H9 (cell line): ENCODE results near the gene DUSP1. TPM values are rescaled to one million over a fixed set of nuclear protein-coding genes. Genes with fewer than 3 reads are reported as not detected.

Source experiments
- DNase-seq: peaks from one replicate; pipeline ENCODE4 v3.0.0-alpha.2; 2017
- H2AFZ ChIP-seq: one replicate; pipeline ENCODE4 v1.6.1; 2013; ENCODE audit warnings: mild to moderate bottlenecking, low read length, control low read depth, moderate library complexity
- H2AK5ac ChIP-seq: 2 replicates; pipeline ENCODE4 v1.6.1; 2013; ENCODE audit warnings: low read length, control low read depth, mixed read lengths; ENCODE audit not compliant: insufficient read length
- H2BK120ac ChIP-seq: one replicate; pipeline ENCODE4 v1.6.1; 2013; ENCODE audit warnings: low read depth, mild to moderate bottlenecking, low read length, control low read depth, inconsistent platforms; ENCODE audit not compliant: poor library complexity, severe bottlenecking
- H2BK12ac ChIP-seq: 2 replicates; pipeline ENCODE4 v1.6.1; 2013; ENCODE audit warnings: low read length, control low read depth, mixed read lengths, low read depth; ENCODE audit not compliant: insufficient read length
- H2BK15ac ChIP-seq: 2 replicates; pipeline ENCODE4 v1.6.1; 2013; ENCODE audit warnings: low read depth, low read length, control low read depth
- H2BK20ac ChIP-seq: one replicate; pipeline ENCODE4 v1.6.1; 2013; ENCODE audit warnings: low read depth, mild to moderate bottlenecking, low read length, control low read depth, inconsistent platforms; ENCODE audit not compliant: poor library complexity, severe bottlenecking
- H2BK5ac ChIP-seq: 2 replicates; pipeline ENCODE4 v1.6.1; 2013; ENCODE audit warnings: low read length, control low read depth, mixed read lengths; ENCODE audit not compliant: insufficient read length
- H3K14ac ChIP-seq: 2 replicates; pipeline ENCODE4 v1.6.1; 2013; ENCODE audit warnings: low read length, control low read depth; ENCODE audit not compliant: insufficient read depth
- H3K18ac ChIP-seq: 2 replicates; pipeline ENCODE4 v1.6.1; 2013; ENCODE audit warnings: low read depth, mild to moderate bottlenecking, mixed read lengths, low read length, control low read depth; ENCODE audit not compliant: insufficient read length
- H3K23ac ChIP-seq: 2 replicates; pipeline ENCODE4 v1.6.1; 2013; ENCODE audit warnings: low read length, control low read depth, mixed read lengths, low read depth; ENCODE audit not compliant: insufficient read length
- H3K23me2 ChIP-seq: 2 replicates; pipeline ENCODE4 v1.6.1; 2013; ENCODE audit warnings: low read depth, mild to moderate bottlenecking, mixed read lengths, low read length, control low read depth; ENCODE audit not compliant: insufficient read length, poor library complexity, severe bottlenecking
- H3K27ac ChIP-seq: 2 replicates; pipeline ENCODE4 v1.5.1; 2013; ENCODE audit warnings: low read length, control low read depth, mixed read lengths, low read depth; ENCODE audit not compliant: insufficient read length
- H3K27me3 ChIP-seq: 2 replicates; pipeline ENCODE4 v1.6.1; 2013; ENCODE audit warnings: low read length, control low read depth, inconsistent platforms; ENCODE audit not compliant: insufficient read depth
- H3K4ac ChIP-seq: 2 replicates; pipeline ENCODE4 v1.6.1; 2013; ENCODE audit warnings: low read depth, mild to moderate bottlenecking, control low read depth, inconsistent platforms, low read length, moderate library complexity
- H3K4me1 ChIP-seq: 2 replicates; pipeline ENCODE4 v1.6.1; 2013; ENCODE audit warnings: low read length, control low read depth, inconsistent platforms; ENCODE audit not compliant: insufficient read depth
- H3K4me2 ChIP-seq: 2 replicates; pipeline ENCODE4 v1.6.1; 2013; ENCODE audit warnings: low read length, control low read depth, mixed read lengths; ENCODE audit not compliant: insufficient read length, insufficient read depth
- H3K56ac ChIP-seq: 2 replicates; pipeline ENCODE4 v1.6.1; 2013; ENCODE audit warnings: low read depth, mild to moderate bottlenecking, mixed read lengths, low read length, control low read depth; ENCODE audit not compliant: insufficient read length
- H3K79me1 ChIP-seq: 2 replicates; pipeline ENCODE4 v1.6.1; 2013; ENCODE audit warnings: low read depth, mild to moderate bottlenecking, moderate library complexity, low read length, control low read depth, inconsistent platforms; ENCODE audit not compliant: insufficient read depth, poor library complexity, severe bottlenecking
- H3K79me2 ChIP-seq: 2 replicates; pipeline ENCODE4 v1.6.1; 2013; ENCODE audit warnings: low read length, control low read depth, inconsistent platforms; ENCODE audit not compliant: insufficient read depth
- H3K9ac ChIP-seq: 2 replicates; pipeline ENCODE4 v1.6.1; 2013; ENCODE audit warnings: low read length, control low read depth, mixed read lengths; ENCODE audit not compliant: insufficient read length; ENCODE audit errors: extremely low read depth
- H3K9me3 ChIP-seq: one replicate; pipeline ENCODE4 v1.6.1; 2013; ENCODE audit warnings: low read depth, low read length, inconsistent platforms; ENCODE audit not compliant: control insufficient read depth
- H3T11ph ChIP-seq: one replicate; pipeline ENCODE4 v1.6.1; 2013; ENCODE audit warnings: mild to moderate bottlenecking, low read length, control low read depth, inconsistent platforms
- H4K20me1 ChIP-seq: one replicate; pipeline ENCODE4 v1.6.1; 2013; ENCODE audit not compliant: control insufficient read depth, insufficient read length, insufficient read depth
- H4K5ac ChIP-seq: 2 replicates; pipeline ENCODE4 v1.6.1; 2013; ENCODE audit warnings: low read depth, mild to moderate bottlenecking, mixed read lengths, low read length, control low read depth; ENCODE audit not compliant: insufficient read length
- H4K8ac ChIP-seq: replicated peaks from 2 replicates; pipeline ENCODE4 v1.6.1; 2013; ENCODE audit warnings: low read length, control low read depth, mixed read lengths, low read depth; ENCODE audit not compliant: insufficient read length
- H4K91ac ChIP-seq: 2 replicates; pipeline ENCODE4 v1.6.1; 2013; ENCODE audit warnings: low read depth, mild to moderate bottlenecking, moderate library complexity, mixed read lengths, low read length, control low read depth; ENCODE audit not compliant: insufficient read length
- H3K27ac Mint-ChIP-seq, 3 experiments: 2 replicates in 2 of 3; 3 replicates in 1 of 3; pipeline ENCODE4 v1.8.0; 2020 to 2021; ENCODE audit warnings: mixed read lengths in 3 of 3, mild to moderate bottlenecking in 1 of 3, moderate library complexity in 1 of 3
- H3K27me3 Mint-ChIP-seq: 2 replicates; pipeline ENCODE4 v1.8.0; 2021; ENCODE audit warnings: low read depth, mild to moderate bottlenecking, moderate library complexity, mixed read lengths
- H3K36me3 Mint-ChIP-seq, 3 experiments: 2 replicates in 2 of 3; 3 replicates in 1 of 3; pipeline ENCODE4 v1.8.0; 2020 to 2021; ENCODE audit warnings: low read depth in 3 of 3, mixed read lengths in 3 of 3; ENCODE audit not compliant: insufficient read depth in 1 of 3
- H3K4me1 Mint-ChIP-seq, 2 experiments: 2 replicates each; pipeline ENCODE4 v1.8.0; 2020; ENCODE audit warnings: mixed read lengths in 2 of 2
- H3K4me3 Mint-ChIP-seq, 2 experiments: 2 replicates in 1 of 2; 3 replicates in 1 of 2; pipeline ENCODE4 v1.8.0; 2020 to 2021; ENCODE audit warnings: mild to moderate bottlenecking in 2 of 2, mixed read lengths in 2 of 2, moderate library complexity in 1 of 2
- H3K9me3 Mint-ChIP-seq, 2 experiments: 2 replicates in 1 of 2; 3 replicates in 1 of 2; pipeline ENCODE4 v1.8.0; 2020; ENCODE audit warnings: mild to moderate bottlenecking in 2 of 2, mixed read lengths in 2 of 2, moderate library complexity in 1 of 2
- CTCF ChIP-seq: fragments of 200-600 bp; sonication (generic); conservative IDR thresholded peaks from 3 replicates; pipeline ENCODE4 v1.8.0; 2021; ENCODE audit warnings: antibody characterized with exemption, mild to moderate bottlenecking
- WGBS: extraction: QIAGEN DNeasy Blood & Tissue Kit; methylation state at CpG from one replicate; pipeline ENCODE4 v1.1.7; 2013; ENCODE audit warnings: missing lambda C conversion rate, low lambda C conversion rate, mixed read lengths; ENCODE audit not compliant: insufficient read length; ENCODE audit errors: extremely low coverage; 5-methylcytosine and 5-hydroxymethylcytosine counted together
- total RNA-seq: library from RNA; stranded (reverse); gene quantifications from 2 replicates; pipeline ENCODE4 v1.2.1, GENCODE V29; 2021

DUSP1 gene
- total RNA-seq, 1 experiment from 2014 or later = 10.9 TPM

GRCh38 chr5:172758077-172758833 is 12.7 kb downstream of the DUSP1 start:
- no peak for TF ChIP-seq CTCF
- no peak overlapping the region for H3K4ac ChIP-seq
- H3K9me3 ChIP-seq = no peaks in the 10 kb centered on the region
- H3K27me3 ChIP-seq = no peaks in the 10 kb centered on the region; the same call in 1 of the 2 replicates
- peaks cover 2% of the 10 kb centered on the region; the same call in 1 of the 2 replicates for H3K4me1 ChIP-seq
- peak; percentile 78 for DNase-seq
- no peak overlapping the region for H2BK20ac ChIP-seq
- H4K91ac ChIP-seq = no peak overlapping the region
- no peak overlapping the region; a peak in 1 of 5 replicates for H3K4me3 Mint-ChIP-seq
- H3K27me3 Mint-ChIP-seq = peaks cover 53% of the 10 kb centered on the region
- no peak overlapping the region for H3K27ac ChIP-seq
- H3K79me2 ChIP-seq = no peaks in the 10 kb centered on the region
- no CpG with 5 or more reads among the region's 19 CpGs for WGBS
- H3K23me2 ChIP-seq = no peaks in the 10 kb centered on the region
- H3T11ph ChIP-seq = no peak overlapping the region
- H4K8ac ChIP-seq = no peak overlapping the region
- H2BK15ac ChIP-seq = no peak overlapping the region
- H3K23ac ChIP-seq = no peak overlapping the region
- no peak overlapping the region for H2BK12ac ChIP-seq
- no peak overlapping the region for H3K14ac ChIP-seq
- H3K9me3 Mint-ChIP-seq = peaks cover 4 to 6% of the 10 kb centered on the region in 2 experiments; a peak in 3 of 5 replicates
- no peaks in the 10 kb centered on the region for H3K79me1 ChIP-seq
- H3K27ac Mint-ChIP-seq = peak overlapping the region in 1 of 3 experiments; percentile 80; a peak in 2 of 7 replicates
- H2AK5ac ChIP-seq = no peak overlapping the region
- H3K36me3 Mint-ChIP-seq = peaks cover 0 to 4% (median 0%) of the 10 kb centered on the region in 3 experiments; a peak in 2 of 7 replicates
- no peak overlapping the region for H3K9ac ChIP-seq
- no peak overlapping the region for H2AFZ ChIP-seq
- peaks cover 13 to 14% of the 10 kb centered on the region in 2 experiments for H3K4me1 Mint-ChIP-seq
- no peak overlapping the region for H3K56ac ChIP-seq
- H4K20me1 ChIP-seq = no peaks in the 10 kb centered on the region
- H2BK120ac ChIP-seq = no peak overlapping the region
- H3K4me2 ChIP-seq = no peak overlapping the region
- H4K5ac ChIP-seq = no peak overlapping the region
- H3K18ac ChIP-seq = peak overlapping the region; percentile 2
- H2BK5ac ChIP-seq = no peak overlapping the region
